GM12873 (cell line): ENCODE data around the gene TMEM126B.

Source experiments
- TF ChIP-seq, protein P1 (sequence below): IDR thresholded peaks from 2 replicates; pipeline ENCODE4 v1.5.1; 2012; ENCODE audit warnings: low read depth, mild to moderate bottlenecking, moderate library complexity, low read length, control low read depth; ENCODE audit not compliant: insufficient read depth; ENCODE audit errors: missing control alignments

TMEM126B gene

DNA sequence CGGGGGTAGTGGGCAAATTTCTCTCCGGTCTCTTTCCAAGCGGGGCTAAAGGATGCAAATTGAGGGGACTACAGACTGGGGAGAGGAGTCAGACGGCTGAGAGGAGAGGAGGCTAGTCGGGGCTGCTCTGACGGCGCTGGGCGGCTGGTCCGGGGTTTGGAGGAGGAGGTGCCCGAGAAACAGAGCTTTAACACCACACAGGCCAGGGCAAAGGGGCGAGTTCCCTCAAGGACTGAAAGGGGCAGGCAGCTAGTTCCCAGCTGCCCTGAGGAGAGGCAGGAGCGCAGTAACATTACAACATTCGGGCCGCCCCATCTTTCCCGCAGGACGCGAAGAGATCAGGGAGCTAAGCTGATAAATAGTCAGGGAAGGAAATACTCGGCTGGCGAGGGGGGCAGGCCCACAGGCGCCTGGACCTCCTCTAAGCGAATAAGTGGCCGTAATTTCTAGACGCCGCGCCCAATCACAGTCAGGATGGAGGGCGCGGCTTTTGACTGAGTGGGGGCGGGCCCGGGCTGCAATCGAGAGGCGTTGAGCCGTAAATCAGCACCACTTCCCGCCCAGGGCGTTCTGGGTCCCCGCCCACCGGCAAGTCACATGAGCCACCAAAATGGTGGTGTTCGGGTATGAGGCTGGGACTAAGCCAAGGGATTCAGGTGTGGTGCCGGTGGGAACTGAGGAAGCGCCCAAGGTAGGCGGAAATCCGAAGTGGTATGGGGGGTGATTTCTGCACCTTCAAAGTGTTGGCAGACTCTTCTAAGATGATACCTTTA is at the start of gene TMEM126B:
TMEM126B (plus strand) TSS at position 596 of the 773 bp plus-strand sequence; CDS start at position 611, 15 bp downstream.
- TF ChIP-seq, protein P1, sequence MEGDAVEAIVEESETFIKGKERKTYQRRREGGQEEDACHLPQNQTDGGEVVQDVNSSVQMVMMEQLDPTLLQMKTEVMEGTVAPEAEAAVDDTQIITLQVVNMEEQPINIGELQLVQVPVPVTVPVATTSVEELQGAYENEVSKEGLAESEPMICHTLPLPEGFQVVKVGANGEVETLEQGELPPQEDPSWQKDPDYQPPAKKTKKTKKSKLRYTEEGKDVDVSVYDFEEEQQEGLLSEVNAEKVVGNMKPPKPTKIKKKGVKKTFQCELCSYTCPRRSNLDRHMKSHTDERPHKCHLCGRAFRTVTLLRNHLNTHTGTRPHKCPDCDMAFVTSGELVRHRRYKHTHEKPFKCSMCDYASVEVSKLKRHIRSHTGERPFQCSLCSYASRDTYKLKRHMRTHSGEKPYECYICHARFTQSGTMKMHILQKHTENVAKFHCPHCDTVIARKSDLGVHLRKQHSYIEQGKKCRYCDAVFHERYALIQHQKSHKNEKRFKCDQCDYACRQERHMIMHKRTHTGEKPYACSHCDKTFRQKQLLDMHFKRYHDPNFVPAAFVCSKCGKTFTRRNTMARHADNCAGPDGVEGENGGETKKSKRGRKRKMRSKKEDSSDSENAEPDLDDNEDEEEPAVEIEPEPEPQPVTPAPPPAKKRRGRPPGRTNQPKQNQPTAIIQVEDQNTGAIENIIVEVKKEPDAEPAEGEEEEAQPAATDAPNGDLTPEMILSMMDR, result no peak

DNA sequence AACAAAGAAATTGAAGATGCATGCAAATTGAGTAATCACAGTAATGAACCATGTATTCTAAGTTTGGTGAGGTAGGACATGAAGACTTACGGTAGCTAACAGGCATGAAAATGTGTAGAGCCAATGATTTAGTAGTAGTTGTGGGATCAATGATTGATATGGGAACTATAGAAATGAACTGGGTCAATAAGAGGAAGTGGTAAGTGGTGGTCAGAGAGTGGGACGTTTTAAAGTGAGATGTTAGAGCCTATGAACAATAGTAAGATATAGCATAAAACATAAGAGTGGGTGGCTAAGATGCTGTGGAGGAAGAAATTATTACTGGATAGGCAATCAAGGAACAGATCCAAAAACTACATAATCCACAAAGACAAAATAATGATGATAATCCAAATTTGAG is 46.3 kb upstream of the TMEM126B start:
- TF ChIP-seq, protein P1, result no peak

DNA sequence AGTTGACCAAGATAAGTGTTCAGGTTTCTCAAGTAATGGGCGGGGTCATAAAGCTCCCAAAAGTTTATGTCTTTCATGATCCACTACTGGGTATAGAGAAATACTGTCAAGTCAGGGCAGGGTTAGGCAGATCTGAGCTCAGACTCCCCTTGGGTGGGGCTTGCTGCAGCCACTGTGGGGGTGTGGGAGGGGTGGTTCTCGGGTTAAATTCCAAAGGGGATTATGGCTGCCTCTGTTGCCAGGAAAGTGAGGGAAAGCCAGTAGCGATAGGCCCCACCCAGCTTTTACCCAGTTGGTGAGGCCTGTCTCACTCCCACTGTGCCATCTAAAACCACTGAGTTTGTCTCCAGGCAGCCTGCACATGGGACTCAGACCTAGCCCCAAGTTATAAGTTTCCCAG is 39.0 kb upstream of the TMEM126B start:
- TF ChIP-seq, protein P1, result no peak

DNA sequence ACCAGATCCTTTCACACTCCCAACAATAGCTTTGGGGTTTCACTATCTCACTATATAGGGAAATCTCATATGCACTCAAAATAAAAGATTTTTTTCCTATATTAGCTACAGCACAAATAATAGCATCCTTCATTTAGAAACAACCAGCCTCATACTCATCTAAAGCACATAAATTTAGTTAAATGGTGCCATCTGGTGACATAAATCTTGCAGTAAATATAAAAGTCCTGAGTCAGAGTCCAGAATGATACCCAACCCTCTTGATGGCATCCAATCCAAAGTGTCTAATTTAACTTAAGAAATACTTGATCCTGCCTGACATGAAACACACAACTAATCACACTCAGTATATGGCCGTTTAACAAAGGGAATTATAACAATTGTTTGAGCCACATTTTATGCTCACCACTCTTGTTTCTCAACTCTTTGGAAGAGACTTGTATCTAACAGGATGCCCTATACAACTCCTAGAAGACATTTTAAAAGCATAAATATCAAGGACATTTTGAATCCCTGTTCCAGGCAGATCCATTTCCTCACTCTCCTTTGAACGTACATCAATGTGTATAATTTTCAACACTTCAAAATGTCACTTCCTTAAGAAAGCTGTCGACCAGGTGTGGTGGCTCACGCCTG is 37.4 kb upstream of the TMEM126B start:
- TF ChIP-seq, protein P1, result peak; percentile 12

DNA sequence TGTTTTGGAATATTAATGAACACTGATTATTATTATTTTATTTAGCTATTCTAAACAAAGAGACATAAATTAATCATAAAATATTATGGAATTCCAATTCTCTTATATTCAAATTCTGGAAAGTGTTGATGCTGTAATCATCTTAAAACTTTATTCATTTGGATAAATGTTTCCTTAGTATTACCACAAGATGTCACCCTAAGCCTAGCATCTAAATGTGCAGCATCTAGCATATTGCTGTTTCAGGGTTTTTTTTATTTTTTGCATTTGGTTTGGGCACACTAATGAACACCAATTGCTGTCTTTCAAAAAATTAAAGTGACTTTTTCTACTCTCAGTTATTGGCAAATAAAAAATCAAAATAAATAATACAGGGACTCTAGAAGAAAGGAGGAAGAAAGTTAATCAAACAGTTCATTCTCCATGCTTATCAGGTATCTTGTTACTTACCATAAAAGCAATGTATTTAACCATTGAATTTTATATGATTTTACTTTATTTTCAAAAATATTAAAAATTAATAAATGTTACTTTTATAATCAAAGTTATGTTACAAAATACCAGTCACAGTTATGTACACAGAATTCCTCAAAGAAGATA is 33.0 kb upstream of the TMEM126B start:
- TF ChIP-seq, protein P1, result peak; percentile 40

DNA sequence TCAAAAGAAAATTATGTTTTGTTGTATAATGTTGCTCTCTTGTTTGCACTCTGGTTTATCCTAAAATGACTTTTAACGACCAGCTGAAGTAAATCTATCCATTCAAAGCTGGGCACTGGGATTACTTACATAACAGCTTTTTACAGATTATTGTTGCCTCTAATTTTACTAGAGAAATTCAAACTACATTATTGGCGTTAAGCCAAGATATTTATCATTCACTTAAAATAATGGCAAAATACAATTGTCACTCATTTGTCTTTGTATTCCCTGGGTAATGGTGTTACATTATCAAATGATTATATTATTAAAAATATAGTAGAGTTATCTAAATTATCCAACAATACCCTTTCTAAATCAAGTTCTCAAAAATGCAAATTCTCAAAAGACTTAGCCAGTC is 31.5 kb upstream of the TMEM126B start:
- TF ChIP-seq, protein P1, result no peak

DNA sequence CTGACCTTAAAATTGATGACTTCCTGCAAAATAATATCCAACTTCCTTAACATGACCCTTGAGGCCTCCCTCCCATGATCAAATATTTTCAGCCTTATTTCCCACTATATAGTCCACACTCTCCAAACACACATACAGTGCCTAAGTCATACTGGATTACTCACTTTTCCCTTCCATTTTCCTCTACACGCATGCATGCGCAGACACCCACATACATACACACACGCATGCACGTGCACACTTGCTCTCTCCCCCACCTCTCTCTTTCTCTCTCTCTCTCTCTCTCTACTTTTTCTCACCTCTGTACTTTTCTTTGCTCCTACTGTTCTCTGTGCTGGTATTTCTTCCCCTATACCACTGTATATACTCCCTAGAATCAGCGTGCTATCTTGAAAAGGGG is 29.3 kb upstream of the TMEM126B start:
- TF ChIP-seq, protein P1, result no peak
